HG02973 (cell line): ENCODE results near the gene POLR2I.
"Not testable (repeated sequence)": the region's sequence is repeated elsewhere in the genome, so short reads cannot be mapped to it uniquely, and the experiment has no call there.

Source experiments
- ATAC-seq: cut with Tn5 transposase; IDR thresholded peaks from one replicate; pipeline ENCODE4 v1.9.1; 2021; ENCODE audit warnings: moderate library complexity; ENCODE audit not compliant: unreplicated experiment

Gene POLR2I

GRCh38 chr19:36101550-36102327 lies 12.9 kb downstream of the POLR2I start:
- no peak for ATAC-seq

- ATAC-seq, result no peak
Observed at GRCh38 chr19:36100476-36100875, 14.2 kb downstream of the POLR2I start.

GRCh38 chr19:36099166-36099785 lies 15.4 kb downstream of the POLR2I start:
- ATAC-seq, result no peak

GRCh38 chr19:36097036-36097435 lies 17.6 kb downstream of the POLR2I start:
- no peak for ATAC-seq

GRCh38 chr19:36093687-36094086 lies 21.0 kb downstream of the POLR2I start:
- ATAC-seq, result no peak

- ATAC-seq, result no peak
Observed at GRCh38 chr19:36093146-36093662, 21.5 kb downstream of the POLR2I start.

- no peak for ATAC-seq
Observed at GRCh38 chr19:36092566-36092965, 22.1 kb downstream of the POLR2I start.

GRCh38 chr19:36090910-36091695 lies 23.6 kb downstream of the POLR2I start:
- ATAC-seq, result no peak

- no peak for ATAC-seq
Observed at GRCh38 chr19:36089847-36090246, 24.8 kb downstream of the POLR2I start.

- no peak for ATAC-seq
Observed at GRCh38 chr19:36086326-36086725, 28.3 kb downstream of the POLR2I start.

- no peak for ATAC-seq
Observed at GRCh38 chr19:36084231-36085009, 30.3 kb downstream of the POLR2I start.

- no peak for ATAC-seq
Observed at GRCh38 chr19:36082916-36083315, 31.8 kb downstream of the POLR2I start.

- ATAC-seq, result no peak
Observed at GRCh38 chr19:36081894-36082293, 32.8 kb downstream of the POLR2I start.

- no peak for ATAC-seq
Observed at GRCh38 chr19:36081385-36081784, 33.3 kb downstream of the POLR2I start.

GRCh38 chr19:36079389-36079945 lies 35.2 kb downstream of the POLR2I start:
- ATAC-seq, result no peak

GRCh38 chr19:36073121-36073876 lies 41.4 kb downstream of the POLR2I start:
- ATAC-seq, result no peak

- no peak for ATAC-seq
Observed at GRCh38 chr19:36072081-36072480, 42.6 kb downstream of the POLR2I start.

- ATAC-seq, result not testable (repeated sequence)
Observed at GRCh38 chr19:36068810-36069499, 45.7 kb downstream of the POLR2I start.

- ATAC-seq, result no peak
Observed at GRCh38 chr19:36067681-36068080, 47.0 kb downstream of the POLR2I start.
